Dedifferentiated amniotic fluid mesenchymal stem cell (primary cell): ENCODE results near the gene PRKRA.
"Not testable (repeated sequence)": the region's sequence is repeated elsewhere in the genome, so short reads cannot be mapped to it uniquely, and the experiment has no call there.

Experiments used
- DNase-seq: peaks from one replicate; pipeline ENCODE4 v3.0.0-alpha.2; 2016; ENCODE audit errors: extremely low spot score

Gene PRKRA

DNA sequence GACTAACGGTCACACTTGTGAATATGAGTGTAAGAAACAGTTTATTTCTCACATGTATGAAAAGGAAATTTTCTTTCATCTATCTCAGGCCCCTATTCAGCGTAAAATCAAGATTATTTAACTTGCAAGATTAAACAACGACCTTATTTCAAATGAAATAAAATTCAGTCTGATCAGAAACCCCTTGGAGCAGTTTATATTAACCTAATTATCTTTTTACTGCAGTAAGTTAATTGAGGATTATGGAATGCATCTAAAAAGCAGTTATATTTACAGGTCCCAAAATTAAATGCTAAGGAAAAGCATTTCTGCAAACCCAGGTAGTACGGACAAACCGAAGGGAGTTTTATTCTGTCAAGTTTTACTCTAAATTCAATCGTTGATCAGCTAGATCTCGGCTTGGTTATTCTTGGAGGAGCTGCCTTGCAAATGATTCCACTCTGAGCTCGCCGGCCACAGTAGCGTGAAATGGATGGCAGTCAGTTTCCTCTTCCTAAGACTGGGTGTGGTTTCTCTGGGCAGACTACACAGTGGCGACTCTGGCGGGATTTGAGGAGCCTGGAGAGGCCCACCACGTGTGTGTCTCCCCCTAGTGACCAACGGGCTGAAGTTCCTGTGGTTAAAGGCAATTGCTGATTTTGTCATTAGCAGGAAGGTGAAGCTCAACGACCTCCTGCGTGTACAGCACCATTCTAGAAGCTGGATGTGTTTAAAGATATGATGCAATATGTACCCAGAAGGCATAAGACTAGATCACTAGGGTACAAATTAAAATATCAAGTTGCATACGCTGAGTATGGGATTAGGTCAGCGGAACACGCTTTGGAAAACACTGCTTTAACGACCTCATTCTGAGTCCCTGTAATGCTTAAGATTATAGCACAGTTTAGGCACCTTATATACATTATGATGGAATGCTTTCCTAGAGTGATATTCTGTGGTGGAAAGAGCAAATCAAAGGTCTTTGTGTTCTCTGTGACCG lies 36.4 kb downstream of the PRKRA start:
- DNase-seq: peak; percentile 96

DNA sequence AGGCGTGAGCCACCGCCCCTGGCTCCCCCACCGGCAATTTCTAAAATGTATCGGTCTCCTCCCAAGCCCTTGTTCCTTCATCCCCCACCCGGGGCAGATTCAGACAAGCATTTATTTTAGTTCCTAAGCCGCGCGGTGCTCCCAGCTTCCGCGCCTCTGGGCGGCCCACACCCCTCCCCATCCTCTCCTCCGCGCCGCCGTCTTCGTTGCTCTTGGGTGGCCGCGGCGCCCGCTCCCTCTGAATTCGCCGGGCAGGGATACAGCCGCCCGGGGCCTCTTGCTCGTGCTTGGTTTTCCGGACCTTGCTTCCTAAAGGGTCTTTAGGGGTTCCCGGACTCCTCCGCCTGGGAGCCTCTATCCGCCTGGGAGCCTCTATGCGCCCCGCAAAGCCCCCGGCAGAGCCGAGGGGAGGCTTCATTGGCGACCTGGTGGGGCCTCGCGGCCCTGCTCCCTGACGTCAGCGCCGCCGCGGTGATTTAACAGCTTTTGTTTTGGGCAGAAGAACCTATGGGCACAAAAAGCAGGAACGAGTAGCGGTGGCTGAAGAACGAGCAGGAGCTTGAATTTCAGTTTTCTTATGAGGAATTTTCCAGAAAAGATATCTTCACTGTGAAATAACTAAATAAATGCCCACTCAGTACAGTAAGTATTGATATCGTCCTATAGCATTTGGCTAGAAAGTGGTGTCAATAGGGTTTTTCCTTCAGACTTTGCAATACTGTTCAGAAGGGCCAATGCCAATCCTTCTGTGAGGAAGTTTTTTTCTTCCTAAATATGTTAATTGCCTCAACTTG lies 37.3 kb downstream of the PRKRA start:
- peak; percentile 64 for DNase-seq

DNA sequence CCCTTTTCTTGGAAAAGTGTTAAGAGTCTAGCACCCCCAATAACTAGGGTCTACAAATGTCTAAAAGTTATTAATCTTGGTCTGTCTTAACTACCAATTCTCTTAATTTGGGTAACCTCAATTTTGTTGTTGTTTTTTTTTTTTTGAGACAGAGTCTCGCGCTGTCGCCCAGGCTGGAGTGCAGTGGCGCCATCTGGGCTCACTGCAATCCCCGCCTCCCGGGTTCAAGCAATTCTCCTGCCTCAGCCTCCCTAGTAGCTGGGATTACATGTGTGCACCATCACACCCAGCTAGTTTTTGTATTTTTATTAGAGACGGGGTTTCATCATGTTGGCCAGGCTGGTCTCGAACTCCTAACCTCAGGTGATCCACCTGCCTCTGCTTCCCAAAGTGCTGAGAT lies 38.5 kb downstream of the PRKRA start:
- DNase-seq: not testable (repeated sequence)

DNA sequence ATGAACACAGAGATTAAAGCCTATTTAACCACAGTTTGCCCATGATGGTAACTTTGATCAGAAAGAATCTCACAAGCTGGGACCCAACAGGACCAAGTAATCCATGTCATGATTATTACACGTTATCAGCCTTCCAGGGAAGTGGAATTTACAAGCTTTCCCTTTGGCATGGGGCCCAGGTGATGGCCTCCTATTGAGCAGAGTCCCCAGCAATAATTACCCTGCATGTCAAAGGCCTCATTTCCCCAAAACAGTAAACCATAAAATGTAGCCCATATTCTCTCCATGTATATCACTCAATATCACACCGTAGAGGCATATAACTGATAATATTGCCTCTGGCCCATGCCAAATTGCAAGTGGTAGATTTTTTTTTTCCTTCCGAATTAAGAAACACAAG lies 38.9 kb downstream of the PRKRA start:
- DNase-seq: no peak

DNA sequence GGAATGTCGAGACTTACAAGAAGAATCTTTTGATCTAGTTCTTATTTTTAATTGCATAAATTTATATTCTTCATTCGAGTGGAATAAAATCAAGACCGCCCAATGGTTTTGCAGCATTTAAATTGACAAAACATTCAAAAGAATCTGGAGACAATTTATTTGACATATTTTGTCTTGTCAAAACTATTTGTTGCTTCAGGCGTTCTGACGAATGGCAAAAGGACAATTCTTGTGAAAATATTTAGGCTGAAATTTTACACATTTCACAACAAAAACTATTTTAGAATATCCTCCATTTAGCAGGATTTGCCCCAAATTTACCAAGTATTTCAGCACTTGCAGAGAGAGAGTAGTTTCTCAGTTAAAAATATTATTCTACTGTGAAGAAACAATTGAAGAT lies 41.7 kb downstream of the PRKRA start:
- no peak for DNase-seq

DNA sequence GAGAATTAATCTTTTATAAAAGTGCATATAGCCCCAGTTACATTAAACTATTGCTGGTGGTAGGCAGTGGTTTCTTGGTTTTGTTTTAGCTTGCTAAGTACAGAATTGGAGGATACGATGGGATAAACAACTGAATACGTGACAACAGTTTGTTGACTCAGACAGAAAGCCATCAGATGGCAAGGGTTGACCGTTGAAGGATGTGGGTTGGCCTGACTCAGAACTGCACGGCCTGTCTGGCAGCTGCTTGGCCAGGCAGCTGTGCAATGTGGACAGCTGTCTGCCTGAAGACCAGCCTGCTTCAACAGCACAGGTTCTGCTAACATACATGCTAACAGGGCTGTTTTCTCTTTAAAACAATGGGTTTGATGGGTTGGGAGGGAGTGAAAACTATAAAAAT lies 46.6 kb downstream of the PRKRA start:
- DNase-seq: peak; percentile 57

DNA sequence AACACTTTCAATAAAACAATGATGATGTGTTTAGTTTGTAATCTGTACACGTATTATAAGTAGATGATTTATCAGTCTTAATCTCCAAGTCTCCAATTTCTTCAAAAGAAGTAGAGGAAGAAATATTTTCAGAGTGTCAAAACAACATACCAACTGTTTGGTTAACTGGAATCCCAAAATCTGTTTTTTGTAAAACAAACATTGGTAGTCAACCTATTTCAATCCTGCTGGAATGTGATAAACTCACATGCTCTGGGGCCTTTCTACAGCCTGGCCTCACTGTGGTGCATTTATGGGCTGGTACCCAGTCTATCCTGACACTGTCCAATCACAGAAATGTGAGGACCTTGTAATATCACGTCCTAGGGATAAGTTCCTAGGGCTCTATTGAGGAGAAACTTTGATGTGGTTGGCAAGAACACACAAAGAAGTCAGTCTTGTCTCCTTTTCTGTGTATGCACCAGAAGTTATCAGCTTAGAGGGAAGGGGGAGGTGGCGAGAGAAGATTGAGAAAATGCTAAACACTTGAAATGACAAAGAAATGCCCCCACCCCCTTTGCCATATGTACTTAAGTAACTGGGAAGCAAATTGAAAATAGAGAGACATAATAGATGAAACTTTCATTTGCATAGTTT lies 47.2 kb downstream of the PRKRA start:
- no peak for DNase-seq

DNA sequence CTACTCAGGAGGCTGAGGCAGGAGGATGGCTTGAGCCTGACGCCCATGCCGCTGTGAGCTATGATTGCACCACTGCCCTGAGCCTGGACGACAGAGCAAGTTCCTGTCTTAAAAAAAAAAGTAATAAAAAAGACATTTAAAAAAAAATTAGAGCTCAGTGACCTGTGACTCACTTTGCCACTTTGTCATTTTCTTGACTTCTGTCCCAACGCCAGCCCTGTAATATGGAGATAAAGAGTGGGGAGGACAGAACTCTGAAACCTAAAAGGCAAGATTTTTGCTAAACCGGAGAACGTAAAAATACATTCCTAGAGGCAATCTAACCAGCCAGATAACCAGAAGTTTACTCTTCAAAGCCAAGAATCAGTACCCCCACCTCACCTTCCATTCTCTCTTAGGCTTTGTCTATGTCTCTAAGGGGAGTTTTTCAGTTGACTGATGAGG lies 49.0 kb downstream of the PRKRA start:
- no peak for DNase-seq

DNA sequence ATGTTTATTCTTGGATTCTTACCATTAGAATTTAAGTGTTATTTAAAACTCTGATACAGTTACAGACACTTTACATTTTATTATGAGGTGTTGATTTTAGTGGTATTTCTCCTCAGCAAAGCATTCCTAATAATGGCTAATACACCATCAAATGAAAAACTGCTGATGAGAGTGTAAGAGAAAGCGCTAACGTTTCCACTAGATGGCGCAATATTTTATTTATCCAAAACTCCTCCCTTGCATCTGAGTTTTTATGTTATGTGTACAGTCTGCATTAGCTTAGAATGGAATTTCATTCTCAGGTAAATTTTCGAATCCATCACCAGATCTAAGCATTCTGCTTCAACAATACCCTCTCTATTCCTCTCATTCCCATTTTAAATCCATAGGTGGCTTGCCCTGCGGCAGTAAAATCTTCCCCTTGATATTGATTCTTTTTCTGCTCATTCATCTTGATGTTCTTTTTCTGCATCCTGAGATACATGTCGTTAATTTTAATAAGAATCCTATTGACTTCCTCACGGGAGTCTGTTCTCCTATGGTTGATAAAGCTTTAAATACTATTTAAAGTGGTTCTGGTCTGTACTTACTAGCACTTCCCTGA lies 53.9 kb downstream of the PRKRA start:
- peak; percentile 64 for DNase-seq

DNA sequence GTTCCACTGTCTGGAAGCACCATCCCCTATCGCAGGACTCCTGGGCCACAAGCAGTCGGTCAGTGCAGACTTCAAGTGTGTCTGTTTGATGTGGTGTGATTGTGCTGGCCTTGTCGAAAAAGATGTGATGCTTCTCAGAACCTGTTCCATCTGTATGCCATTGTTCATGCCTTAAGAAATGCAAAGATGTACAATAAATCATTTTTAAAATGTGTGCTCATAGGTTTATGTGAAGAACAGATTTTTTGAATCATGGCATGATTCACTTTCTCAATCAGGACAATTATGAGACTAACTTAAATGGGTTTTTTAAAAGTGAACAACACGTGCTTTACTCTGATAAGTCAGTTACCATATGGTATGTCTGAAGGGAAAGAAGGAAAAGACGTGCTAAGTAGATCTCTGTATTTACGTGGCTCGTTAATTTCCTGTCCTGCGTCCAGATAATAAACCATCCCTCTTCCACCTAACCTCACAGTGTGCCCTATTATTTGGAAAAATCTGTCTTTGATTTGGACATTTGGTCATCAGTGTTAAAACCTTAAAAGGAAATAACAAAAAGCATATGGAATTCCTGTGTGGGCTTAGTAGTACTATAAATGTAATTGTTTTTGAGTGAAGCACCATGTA lies 54.9 kb downstream of the PRKRA start:
- no peak for DNase-seq

DNA sequence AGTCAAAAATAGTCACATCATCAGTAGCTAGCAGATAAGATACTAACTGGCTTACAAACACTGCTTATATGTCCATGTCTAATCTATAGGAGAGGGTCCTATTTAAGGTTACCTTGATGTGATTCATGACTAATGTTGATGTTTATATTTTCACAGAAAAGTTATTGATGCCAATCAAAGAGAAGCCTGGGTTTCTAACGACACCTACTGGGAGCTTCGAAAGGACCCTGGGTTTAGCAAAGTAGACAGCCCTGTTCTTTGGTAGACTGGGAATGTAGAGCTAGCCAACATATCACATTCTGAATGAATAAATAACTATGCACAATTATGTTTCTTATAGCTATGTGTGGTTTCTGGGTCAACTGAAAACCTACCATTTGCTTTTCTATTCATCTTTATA lies 55.7 kb downstream of the PRKRA start:
- DNase-seq: no peak

DNA sequence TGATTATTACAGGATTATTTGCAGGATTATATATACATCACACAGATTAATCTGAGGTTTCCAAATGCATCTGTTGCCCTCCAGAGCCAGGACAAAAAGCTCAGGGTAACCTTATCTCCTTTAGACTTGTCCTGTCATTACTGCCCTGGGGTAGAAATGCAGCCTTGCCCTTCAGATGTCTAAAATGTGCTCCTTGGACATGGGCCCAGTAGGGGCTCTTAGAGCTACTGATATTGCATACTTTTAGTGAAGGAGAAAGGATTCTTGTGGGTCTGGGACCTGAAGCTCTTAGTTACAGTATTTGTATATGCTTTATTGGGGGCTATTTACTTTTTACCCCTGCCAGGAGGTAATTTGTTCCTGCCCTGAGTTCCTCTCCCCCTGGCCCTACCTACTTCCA lies 56.1 kb downstream of the PRKRA start:
- no peak for DNase-seq

DNA sequence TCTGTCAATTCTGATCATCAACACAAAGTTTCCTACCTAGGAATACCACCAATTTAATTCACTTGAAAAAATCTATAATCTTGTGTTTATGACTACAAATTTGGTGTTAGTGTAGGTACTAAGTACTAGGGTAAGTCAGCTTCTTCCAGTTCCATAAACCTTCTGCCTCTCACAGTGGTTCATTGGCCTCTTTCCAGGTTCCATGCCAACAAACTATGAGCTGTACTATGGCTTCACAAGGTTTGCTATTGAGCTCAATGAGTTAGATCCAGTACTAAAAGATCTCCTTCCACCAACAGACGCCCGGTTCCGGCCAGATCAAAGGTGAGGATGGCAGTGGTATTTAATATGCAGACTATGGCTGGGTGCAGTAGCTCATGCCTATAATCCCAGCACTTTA lies 58.8 kb downstream of the PRKRA start:
- DNase-seq: no peak

DNA sequence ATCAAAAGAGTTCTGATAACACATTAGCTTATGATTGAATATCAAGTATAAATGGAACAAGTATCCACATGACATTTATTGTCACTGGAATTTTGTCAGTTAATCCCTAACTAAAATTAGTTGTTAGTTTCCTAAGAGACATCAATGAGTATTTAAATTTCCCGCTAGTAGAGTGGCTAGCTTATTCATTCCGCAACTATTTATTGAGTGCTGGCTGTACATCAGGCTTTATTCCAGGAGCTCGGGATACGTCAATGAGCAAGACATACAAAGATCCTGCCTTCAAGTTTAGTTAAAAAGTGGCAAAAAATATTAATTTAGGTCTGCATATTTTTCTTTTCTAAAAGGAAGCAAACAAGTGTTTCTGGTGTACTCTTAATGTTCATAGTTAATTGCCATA lies 59.3 kb downstream of the PRKRA start:
- DNase-seq: no peak

DNA sequence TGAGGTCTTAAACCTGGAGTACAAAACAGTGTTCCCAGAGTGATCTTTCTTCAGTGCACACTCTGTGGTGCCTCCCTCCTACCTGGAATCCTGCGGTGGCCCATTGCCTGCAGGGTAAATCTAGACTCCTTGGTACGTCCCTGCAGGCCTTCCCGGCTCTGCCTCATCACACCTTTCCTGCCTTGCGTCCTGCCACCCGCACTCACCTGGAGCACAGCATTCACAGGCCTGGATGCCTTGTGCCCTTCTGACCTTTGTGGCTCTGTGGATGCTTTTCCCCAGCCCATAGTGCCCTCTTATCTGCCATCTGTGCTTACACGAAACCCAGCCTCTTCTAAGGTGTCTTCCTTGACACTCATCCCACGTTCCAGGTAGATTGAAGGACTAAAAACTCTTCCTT lies 62.7 kb downstream of the PRKRA start:
- no peak for DNase-seq

DNA sequence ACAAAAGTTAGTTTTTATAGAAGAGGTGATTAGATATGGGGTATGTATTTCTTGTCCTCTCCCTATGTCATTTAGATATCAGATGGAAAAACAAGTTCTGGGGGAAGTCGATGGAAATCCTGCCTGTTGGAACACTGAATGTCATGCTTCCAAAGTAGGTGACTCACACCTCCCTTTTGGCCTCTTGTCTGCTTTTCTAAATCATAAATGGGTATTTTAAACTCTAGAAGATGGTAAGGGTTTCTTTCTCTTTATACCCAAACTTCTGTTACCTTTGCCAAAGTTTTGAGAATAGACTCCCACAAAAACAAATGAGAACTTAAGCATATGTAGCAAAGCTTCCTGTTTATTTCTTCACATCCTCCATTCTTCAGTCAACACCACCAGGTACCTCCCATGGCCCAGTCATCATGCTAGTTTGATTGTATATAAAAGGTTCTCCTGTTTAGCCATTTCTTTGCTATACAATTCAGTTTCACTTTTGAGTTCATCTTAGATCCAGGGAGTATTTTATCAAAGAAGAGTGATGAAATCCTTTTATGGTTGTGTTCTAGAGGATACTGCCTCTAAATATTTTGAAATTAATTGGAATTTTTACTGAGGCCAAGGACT lies 63.9 kb downstream of the PRKRA start:
- DNase-seq: no peak

DNA sequence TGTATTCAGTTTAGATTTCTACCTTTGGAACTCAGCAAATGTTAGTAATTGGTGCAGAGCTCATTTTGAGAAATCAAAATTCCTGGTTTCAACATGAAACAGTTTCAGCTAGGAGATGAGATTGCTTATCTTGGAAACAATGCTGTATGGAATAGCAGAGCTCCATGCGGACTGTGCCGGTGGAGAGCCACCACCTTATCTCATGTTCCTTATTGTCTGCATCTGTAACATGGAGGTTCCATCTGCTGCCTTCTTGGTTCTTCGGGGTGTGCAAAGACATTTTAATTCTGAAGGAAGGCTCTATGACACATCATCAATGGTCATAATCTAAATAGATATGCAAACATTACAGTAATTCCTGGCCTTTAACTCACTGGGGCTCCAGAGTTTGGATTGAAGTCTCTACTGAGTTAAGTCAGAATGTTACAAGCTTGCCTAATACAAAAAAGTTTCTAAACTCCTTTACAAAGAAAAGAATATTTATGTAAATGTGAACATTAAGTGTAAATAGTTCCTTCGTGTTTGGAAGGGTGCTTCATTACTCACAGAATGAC lies 65.3 kb downstream of the PRKRA start:
- DNase-seq: no peak

DNA sequence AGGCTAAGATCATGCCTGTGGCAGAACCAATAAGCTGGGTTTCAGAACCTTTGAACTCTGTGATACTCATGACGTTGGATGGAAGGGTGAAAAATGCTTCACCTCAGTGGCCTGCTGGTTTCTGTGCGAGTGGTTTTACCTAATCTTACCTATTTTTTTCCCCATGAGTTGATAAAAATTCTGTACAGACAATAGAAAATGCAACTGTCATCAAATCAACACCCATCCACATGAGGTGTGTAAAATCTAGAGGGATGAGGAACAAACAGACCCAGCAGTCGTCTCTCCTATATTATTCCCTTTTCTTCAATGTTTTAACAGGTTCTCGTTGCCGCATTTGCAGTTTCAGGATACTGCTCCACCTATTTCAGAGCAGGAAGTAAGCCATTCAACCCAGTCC lies 67.3 kb downstream of the PRKRA start:
- DNase-seq: no peak
